Muscle of leg (tissue), 11 donors: ENCODE measurements around the gene LCLAT1. TPM values are rescaled to one million over a fixed set of nuclear protein-coding genes. Genes with fewer than 3 reads are reported as not detected.

Experiments used
- DNase-seq: peaks from one replicate; pipeline ENCODE4 v3.0.0; 2013
- H3K27ac ChIP-seq: one replicate; pipeline ENCODE4 v1.5.1; 2013; ENCODE audit warnings: mild to moderate bottlenecking, low read length, control low read depth
- H3K27me3 ChIP-seq: one replicate; pipeline ENCODE4 v1.6.1; 2013; ENCODE audit warnings: low read length; ENCODE audit not compliant: control insufficient read depth, insufficient read depth
- H3K36me3 ChIP-seq: one replicate; pipeline ENCODE4 v1.6.1; 2013; ENCODE audit warnings: low read length; ENCODE audit not compliant: control insufficient read depth, insufficient read depth
- H3K4me1 ChIP-seq: one replicate; pipeline ENCODE4 v1.6.1; 2013; ENCODE audit warnings: low read length; ENCODE audit not compliant: control insufficient read depth, insufficient read depth
- H3K4me3 ChIP-seq: one replicate; pipeline ENCODE4 v1.5.1; 2013; ENCODE audit warnings: low read length, control low read depth
- H3K9me3 ChIP-seq: replicated peaks from 2 replicates; pipeline ENCODE4 v1.6.1; 2013; ENCODE audit warnings: low read depth, low read length; ENCODE audit not compliant: control insufficient read depth
- WGBS: methylation state at CpG from one replicate; pipeline ENCODE4 v1.1.5; 2013; ENCODE audit warnings: missing lambda C conversion rate; ENCODE audit not compliant: insufficient coverage; 5-methylcytosine and 5-hydroxymethylcytosine counted together
- polyA plus RNA-seq, 8 donors: library from polyadenylated mRNA; unstranded; fragments of 120-200 nt; gene quantifications; one replicate each; pipeline versions ENCODE4 v1.2.1 to v1.2.3, GENCODE V29; 2013; ENCODE audit warnings: inconsistent platforms in 1 of 8, low replicate concordance in 1 of 8; ENCODE audit not compliant: insufficient read length in 8 of 8, insufficient read depth in 1 of 8
- total RNA-seq: library from RNA; stranded (reverse); fragments of 120-200 nt; gene quantifications from one replicate; pipeline ENCODE4 v1.2.4, GENCODE V29; 2013

Gene LCLAT1
- total and polyA plus RNA-seq, 9 donors, result 5.8 to 9.9 (median 7.0) TPM

- peaks cover 3% of the 10 kb centered on the region for H3K36me3 ChIP-seq
- H3K27me3 ChIP-seq, result no peaks in the 10 kb centered on the region
- H3K4me3 ChIP-seq, result no peak overlapping the region
- no peaks in the 10 kb centered on the region for H3K4me1 ChIP-seq
- no CpG with 5 or more reads among the region's 4 CpGs for WGBS
- H3K27ac ChIP-seq, result no peak overlapping the region
- H3K9me3 ChIP-seq, result no peaks in the 10 kb centered on the region
- no peak for DNase-seq
Observed at GRCh38 chr2:30567317-30567716, 120.3 kb downstream of the LCLAT1 start.

GRCh38 chr2:30569946-30570345 is 122.9 kb downstream of the LCLAT1 start:
- Histone ChIP-seq H3K27me3 (no peaks in the 10 kb centered on the region), H3K27ac (no peak overlapping the region), H3K4me3 (no peak overlapping the region), H3K36me3 (no peaks in the 10 kb centered on the region), H3K9me3 (no peaks in the 10 kb centered on the region), H3K4me1 (no peaks in the 10 kb centered on the region)
- DNase-seq, result no peak

DNA sequence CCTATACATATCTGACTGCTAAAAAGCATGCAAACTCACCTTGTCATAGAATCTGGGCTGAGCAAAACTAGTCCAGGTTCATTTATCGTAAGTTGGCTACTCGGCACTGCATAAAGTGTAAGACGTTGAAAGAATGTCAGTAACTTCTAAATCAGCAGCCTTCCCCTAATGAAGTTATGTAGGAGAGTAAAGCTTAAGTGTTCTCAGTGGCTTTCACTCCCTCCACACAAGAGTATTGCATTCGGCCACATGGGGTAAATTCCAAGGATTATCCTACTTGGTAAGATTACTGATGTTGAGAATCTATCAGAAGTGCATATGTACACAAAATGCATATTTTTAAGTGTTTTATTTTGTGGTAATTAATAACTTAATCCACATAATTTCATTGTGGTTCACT is 130.1 kb downstream of the LCLAT1 start:
- Histone ChIP-seq H3K27ac (no peak overlapping the region), H3K36me3 (no peaks in the 10 kb centered on the region), H3K9me3 (no peaks in the 10 kb centered on the region), H3K27me3 (no peaks in the 10 kb centered on the region), H3K4me3 (no peak overlapping the region), H3K4me1 (no peaks in the 10 kb centered on the region)
- no CpG with 5 or more reads among the region's 4 CpGs for WGBS
- no peak for DNase-seq

DNA sequence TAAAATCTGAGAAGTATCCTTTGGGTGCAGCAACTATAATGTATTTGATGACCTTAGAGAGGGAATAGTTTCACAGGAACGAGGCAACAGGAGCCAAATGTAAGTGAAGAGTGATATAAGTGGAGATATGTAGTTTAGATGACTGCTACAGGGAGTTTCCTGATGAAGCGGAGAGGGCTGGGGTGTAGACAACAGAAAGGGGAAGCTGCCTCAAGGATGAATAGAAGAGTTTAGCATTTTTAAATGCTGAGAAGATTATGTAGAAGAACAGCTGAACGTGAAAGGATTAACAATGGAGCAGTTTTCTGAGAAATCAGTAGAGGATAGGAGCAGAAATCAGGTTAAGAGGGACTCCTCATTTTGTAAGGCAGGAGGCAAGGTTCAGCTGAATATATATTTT is 133.3 kb downstream of the LCLAT1 start:
- H3K4me3 ChIP-seq, result no peak overlapping the region
- H3K36me3 ChIP-seq, result no peaks in the 10 kb centered on the region
- H3K27me3 ChIP-seq, result no peaks in the 10 kb centered on the region
- no peak overlapping the region for H3K27ac ChIP-seq
- H3K9me3 ChIP-seq, result no peaks in the 10 kb centered on the region
- 59% methylated on average over 3 of the region's 3 CpGs for WGBS
- DNase-seq, result no peak
- H3K4me1 ChIP-seq, result no peaks in the 10 kb centered on the region

DNA sequence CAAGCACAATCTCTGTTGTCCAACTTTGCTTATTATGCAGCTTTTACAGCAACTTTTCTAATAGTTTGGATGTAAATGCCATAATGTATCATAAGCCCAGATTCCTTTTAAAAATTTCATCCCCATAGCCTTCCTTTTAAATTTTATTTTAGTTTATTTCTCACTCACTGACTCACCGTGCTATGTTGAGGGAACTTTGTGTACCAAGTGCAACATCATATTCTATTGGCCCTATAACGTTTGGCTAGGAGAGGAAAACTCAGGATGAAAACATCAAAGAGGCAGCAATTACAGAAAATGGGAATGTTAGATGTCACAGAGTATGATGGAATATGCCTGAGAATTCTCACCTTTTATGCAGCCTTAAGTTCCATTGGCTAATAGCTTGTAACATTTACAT is 135.5 kb downstream of the LCLAT1 start:
- Histone ChIP-seq H3K4me3 (no peak overlapping the region), H3K27me3 (no peaks in the 10 kb centered on the region), H3K27ac (no peak overlapping the region), H3K36me3 (no peaks in the 10 kb centered on the region), H3K4me1 (no peaks in the 10 kb centered on the region), H3K9me3 (no peaks in the 10 kb centered on the region)
- WGBS, result no CpG with 5 or more reads among the region's 2 CpGs
- DNase-seq, result no peak

DNA sequence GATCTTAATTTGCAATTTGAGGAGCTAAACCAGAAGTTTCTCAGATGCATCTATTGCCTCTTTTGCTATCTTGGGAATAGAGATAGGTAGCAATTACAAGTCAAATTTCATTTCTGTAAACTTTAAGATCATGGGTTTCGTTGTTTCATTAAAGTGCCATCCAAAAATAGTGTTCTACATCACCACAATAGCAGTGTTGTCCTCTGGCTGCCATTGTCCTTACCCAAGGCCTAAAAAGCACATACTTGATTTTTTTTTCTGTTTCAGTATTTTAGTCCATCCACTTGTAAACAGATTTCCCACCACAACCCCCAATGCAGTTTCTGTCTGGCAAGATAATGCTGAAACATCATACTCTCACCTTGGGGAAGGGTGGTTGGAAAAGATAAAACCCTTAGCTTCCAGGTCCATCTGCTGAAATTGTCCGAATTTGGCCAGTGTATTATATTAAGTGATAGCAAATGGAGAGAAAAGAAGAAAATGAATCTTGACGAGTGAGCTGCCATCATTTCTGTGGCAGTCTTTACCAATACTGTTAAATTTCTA is 136.2 kb downstream of the LCLAT1 start:
- 100% methylated on average over 1 of the region's 3 CpGs for WGBS
- Histone ChIP-seq H3K4me3 (no peak overlapping the region), H3K27ac (no peak overlapping the region), H3K27me3 (no peaks in the 10 kb centered on the region), H3K9me3 (no peaks in the 10 kb centered on the region), H3K4me1 (no peaks in the 10 kb centered on the region), H3K36me3 (no peaks in the 10 kb centered on the region)
- DNase-seq, result no peak

DNA sequence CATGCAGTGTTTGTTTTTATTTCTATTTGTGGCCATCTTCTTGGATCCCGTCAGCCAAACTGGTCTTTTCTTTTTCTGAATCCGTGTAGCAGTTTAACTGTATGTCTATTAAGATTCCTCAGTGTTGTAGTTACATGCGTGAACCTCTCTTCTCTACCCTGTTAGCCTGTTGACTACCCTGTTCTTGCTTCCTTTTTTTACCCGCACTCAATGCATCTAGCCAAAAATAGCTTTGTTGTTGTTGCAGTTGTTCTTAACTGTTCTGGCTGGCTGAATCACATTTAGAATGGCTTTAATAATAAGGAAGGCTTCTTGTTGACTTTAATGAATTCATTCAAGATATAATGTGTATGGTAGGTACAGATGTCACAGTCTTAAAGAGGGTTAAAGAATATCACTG is 137.1 kb downstream of the LCLAT1 start:
- no peaks in the 10 kb centered on the region for H3K36me3 ChIP-seq
- H3K4me3 ChIP-seq, result no peak overlapping the region
- DNase-seq, result peak; percentile 33
- no peaks in the 10 kb centered on the region for H3K4me1 ChIP-seq
- no CpG with 5 or more reads among the region's 4 CpGs for WGBS
- no peak overlapping the region for H3K27ac ChIP-seq
- no peaks in the 10 kb centered on the region for H3K27me3 ChIP-seq
- H3K9me3 ChIP-seq, result no peaks in the 10 kb centered on the region

DNA sequence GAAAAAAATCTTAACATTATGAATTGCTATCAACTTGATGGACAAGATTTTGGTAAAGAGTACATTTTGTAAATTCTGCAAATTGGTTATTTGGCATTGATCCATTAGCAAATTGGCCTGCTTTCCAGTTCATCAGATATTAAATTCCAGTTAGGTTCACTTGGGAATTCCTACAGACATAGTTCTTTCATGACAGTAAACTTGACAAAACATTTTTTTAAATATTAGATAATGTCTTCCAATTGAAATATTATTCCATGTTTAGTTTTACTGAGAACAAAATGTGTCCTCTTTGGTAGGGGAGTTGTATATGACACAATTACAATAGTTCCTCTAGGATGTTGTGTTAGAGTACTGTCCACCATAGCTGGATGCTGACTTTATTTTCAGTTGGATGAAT is 141.9 kb downstream of the LCLAT1 start:
- DNase-seq, result peak; percentile 15
- Histone ChIP-seq H3K4me1 (no peaks in the 10 kb centered on the region), H3K4me3 (no peak overlapping the region), H3K9me3 (peaks cover 2% of the 10 kb centered on the region), H3K36me3 (no peaks in the 10 kb centered on the region), H3K27me3 (no peaks in the 10 kb centered on the region), H3K27ac (no peak overlapping the region)

DNA sequence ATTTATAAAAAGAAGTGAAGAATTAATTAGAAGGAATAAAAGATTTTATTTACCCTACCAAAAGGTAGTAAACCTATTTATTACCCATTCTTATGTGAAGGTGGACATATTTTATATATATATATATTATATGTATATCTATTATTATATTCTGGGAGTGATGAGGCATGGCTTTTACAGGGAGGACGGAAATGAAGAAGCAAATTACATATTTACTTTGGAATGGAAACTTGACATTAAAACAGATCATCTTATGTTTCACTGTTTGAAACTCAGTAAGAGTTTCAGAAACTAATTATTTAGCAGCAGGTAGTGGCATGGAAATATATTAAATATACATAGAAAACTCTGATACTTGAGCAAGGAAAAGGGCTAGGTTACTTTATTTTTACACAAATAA is 143.4 kb downstream of the LCLAT1 start:
- H3K9me3 ChIP-seq, result peaks cover 2% of the 10 kb centered on the region
- no peaks in the 10 kb centered on the region for H3K36me3 ChIP-seq
- no peaks in the 10 kb centered on the region for H3K4me1 ChIP-seq
- DNase-seq, result no peak
- H3K27me3 ChIP-seq, result no peaks in the 10 kb centered on the region
- H3K4me3 ChIP-seq, result no peak overlapping the region
- no peak overlapping the region for H3K27ac ChIP-seq
- WGBS, result no CpG with 5 or more reads among the region's 1 CpG

- DNase-seq, result no peak
- whole genome bisulfite sequencing, result no CpG with 5 or more reads among the region's 2 CpGs
- Histone ChIP-seq H3K9me3 (peaks cover 2% of the 10 kb centered on the region), H3K36me3 (no peaks in the 10 kb centered on the region), H3K4me1 (no peaks in the 10 kb centered on the region), H3K27me3 (no peaks in the 10 kb centered on the region), H3K4me3 (no peak overlapping the region), H3K27ac (no peak overlapping the region)
Observed at GRCh38 chr2:30591186-30591585, 144.1 kb downstream of the LCLAT1 start.

DNA sequence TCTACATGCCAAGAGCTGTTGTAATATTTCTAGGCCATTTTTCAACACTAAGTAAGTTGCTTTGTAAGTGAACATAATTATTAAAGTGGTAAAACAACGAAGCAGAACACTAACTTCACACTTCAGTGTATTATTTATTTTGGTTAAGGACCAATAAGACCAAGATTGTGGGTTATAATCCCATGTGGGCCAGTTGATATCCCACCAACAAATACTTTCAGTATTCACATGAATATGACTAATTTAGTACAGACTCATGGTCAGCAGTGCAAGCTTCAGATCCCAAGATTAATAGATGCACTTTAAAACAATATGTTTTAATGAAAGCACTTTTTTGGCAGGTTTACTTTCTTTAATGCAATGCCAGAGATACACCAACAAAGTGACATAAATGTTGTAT is 154.3 kb downstream of the LCLAT1 start:
- Histone ChIP-seq H3K4me1 (no peaks in the 10 kb centered on the region), H3K9me3 (no peaks in the 10 kb centered on the region), H3K27ac (no peak overlapping the region), H3K27me3 (no peaks in the 10 kb centered on the region), H3K4me3 (no peak overlapping the region), H3K36me3 (no peaks in the 10 kb centered on the region)
- no CpG with 5 or more reads among the region's 1 CpG for WGBS
- no peak for DNase-seq
